Vagina (tissue), 2 donors: ENCODE results near the gene WARS2.

ENCODE experiments used
- CTCF ChIP-seq, 3 experiments: fragments of 450-650 bp in 2 of 3; fragments of 200-600 bp in 1 of 3; sonication (generic) in 1 of 3; IDR thresholded peaks; one replicate each; pipeline ENCODE4 v1.5.1; 2017 to 2019; ENCODE audit warnings: antibody characterized with exemption in 3 of 3, mild to moderate bottlenecking in 2 of 3, moderate library complexity in 2 of 3
- POLR2A ChIP-seq, 2 donors: fragments of 450-650 bp; IDR thresholded peaks; one replicate each; pipeline ENCODE4 v1.6.1; 2017; ENCODE audit warnings: antibody characterized with exemption in 2 of 2, mild to moderate bottlenecking in 2 of 2, moderate library complexity in 2 of 2
- POLR2AphosphoS5 ChIP-seq, 2 donors: sonication (generic); formaldehyde crosslinking; IDR thresholded peaks; one replicate each; pipeline ENCODE4 v1.9.0; 2017; ENCODE audit warnings: antibody characterized with exemption in 2 of 2, mild to moderate bottlenecking in 2 of 2, low read depth in 1 of 2; ENCODE audit not compliant: insufficient read depth in 1 of 2

GRCh38 chr1:118992868-118993699 lies 147.4 kb downstream of the WARS2 start:
- TF ChIP-seq POLR2AphosphoS5 (IDR thresholded peaks at IDR 0.05; ENCODE audit: insufficient read depth in 1 of 2, low read depth in 1 of 2) (no peak), CTCF (IDR thresholded peaks at IDR 0.05) (no peak), POLR2A (IDR thresholded peaks at IDR 0.05) (no peak)
